ENCODE measurements around the gene SSTR3. TPM values are rescaled to one million over a fixed set of nuclear protein-coding genes. Genes with fewer than 3 reads are reported as not detected.

Gene SSTR3
- total RNA-seq, 1 experiment from 2014 or later, result 0.08 TPM

- TF ChIP-seq, protein P1, sequence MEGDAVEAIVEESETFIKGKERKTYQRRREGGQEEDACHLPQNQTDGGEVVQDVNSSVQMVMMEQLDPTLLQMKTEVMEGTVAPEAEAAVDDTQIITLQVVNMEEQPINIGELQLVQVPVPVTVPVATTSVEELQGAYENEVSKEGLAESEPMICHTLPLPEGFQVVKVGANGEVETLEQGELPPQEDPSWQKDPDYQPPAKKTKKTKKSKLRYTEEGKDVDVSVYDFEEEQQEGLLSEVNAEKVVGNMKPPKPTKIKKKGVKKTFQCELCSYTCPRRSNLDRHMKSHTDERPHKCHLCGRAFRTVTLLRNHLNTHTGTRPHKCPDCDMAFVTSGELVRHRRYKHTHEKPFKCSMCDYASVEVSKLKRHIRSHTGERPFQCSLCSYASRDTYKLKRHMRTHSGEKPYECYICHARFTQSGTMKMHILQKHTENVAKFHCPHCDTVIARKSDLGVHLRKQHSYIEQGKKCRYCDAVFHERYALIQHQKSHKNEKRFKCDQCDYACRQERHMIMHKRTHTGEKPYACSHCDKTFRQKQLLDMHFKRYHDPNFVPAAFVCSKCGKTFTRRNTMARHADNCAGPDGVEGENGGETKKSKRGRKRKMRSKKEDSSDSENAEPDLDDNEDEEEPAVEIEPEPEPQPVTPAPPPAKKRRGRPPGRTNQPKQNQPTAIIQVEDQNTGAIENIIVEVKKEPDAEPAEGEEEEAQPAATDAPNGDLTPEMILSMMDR (IDR thresholded peaks at IDR 0.05), result no peak
- TF ChIP-seq, protein P2, sequence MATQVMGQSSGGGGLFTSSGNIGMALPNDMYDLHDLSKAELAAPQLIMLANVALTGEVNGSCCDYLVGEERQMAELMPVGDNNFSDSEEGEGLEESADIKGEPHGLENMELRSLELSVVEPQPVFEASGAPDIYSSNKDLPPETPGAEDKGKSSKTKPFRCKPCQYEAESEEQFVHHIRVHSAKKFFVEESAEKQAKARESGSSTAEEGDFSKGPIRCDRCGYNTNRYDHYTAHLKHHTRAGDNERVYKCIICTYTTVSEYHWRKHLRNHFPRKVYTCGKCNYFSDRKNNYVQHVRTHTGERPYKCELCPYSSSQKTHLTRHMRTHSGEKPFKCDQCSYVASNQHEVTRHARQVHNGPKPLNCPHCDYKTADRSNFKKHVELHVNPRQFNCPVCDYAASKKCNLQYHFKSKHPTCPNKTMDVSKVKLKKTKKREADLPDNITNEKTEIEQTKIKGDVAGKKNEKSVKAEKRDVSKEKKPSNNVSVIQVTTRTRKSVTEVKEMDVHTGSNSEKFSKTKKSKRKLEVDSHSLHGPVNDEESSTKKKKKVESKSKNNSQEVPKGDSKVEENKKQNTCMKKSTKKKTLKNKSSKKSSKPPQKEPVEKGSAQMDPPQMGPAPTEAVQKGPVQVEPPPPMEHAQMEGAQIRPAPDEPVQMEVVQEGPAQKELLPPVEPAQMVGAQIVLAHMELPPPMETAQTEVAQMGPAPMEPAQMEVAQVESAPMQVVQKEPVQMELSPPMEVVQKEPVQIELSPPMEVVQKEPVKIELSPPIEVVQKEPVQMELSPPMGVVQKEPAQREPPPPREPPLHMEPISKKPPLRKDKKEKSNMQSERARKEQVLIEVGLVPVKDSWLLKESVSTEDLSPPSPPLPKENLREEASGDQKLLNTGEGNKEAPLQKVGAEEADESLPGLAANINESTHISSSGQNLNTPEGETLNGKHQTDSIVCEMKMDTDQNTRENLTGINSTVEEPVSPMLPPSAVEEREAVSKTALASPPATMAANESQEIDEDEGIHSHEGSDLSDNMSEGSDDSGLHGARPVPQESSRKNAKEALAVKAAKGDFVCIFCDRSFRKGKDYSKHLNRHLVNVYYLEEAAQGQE (IDR thresholded peaks at IDR 0.05; ENCODE audit: insufficient read depth in 1 of 2, low read depth in 2 of 2, low read length in 1 of 2), result no peak
- TF ChIP-seq TCF7L2 (IDR thresholded peaks at IDR 0.05; ENCODE audit: low read depth, low read length) (no peak), POLR2AphosphoS5 (IDR thresholded peaks at IDR 0.05; ENCODE audit: low read depth, low read length) (no peak), SIN3A (IDR thresholded peaks at IDR 0.05; ENCODE audit: borderline replicate concordance, insufficient read depth, low read depth, low read length) (no peak)
- POLR2A ChIA-PET, result no interaction called here
- H3K36me3 ChIP-seq (ENCODE audit: control insufficient read depth, insufficient read depth, low read length), result no peaks in the 10 kb centered on the region
- ATAC-seq (0 out of 2 replicates have a peak, but pooled peaks have one; percentile 28), DNase-seq (ENCODE audit: low read depth, low spot score) (no peak)
- intact Hi-C loops (cut with micrococcal nuclease; ENCODE audit: unreplicated experiment), result no loop called here
- CTCF ChIA-PET, result interaction anchor here (0.6 to 1.6 kb wide), 3 partner anchors 61 to 200 kb away, joined by 3 to 4 read pairs (median 3); no protein-coding TSS in a partner anchor
- no peak overlapping the region; the same call in 1 of the 2 replicates for H3K27ac ChIP-seq (ENCODE audit: low read length)
- H3K4me1 ChIP-seq (ENCODE audit: control insufficient read depth, insufficient read depth, low read length), result peaks cover 19% of the 10 kb centered on the region
- H3K9me3 ChIP-seq (ENCODE audit: control insufficient read depth, insufficient read depth, low read depth, low read length), result peaks cover 3% of the 10 kb centered on the region; the same call in 1 of the 2 replicates
- in situ Hi-C loops (cut with HindIII; ENCODE audit: low pct_unique_long_range_greater_than_20kb, low sequenced_read_pairs), result no loop called here
- no TSS peak for BruUV-seq (replicated peaks)
- H3K27me3 ChIP-seq (ENCODE audit: control insufficient read depth, insufficient read depth, low read length), result no peaks in the 10 kb centered on the region
- no peak overlapping the region for H3K4me3 ChIP-seq (ENCODE audit: low read depth in 2 of 2, low read length in 2 of 2)
Observed at GRCh38 chr22:37258753-37259401, 46.6 kb upstream of the SSTR3 start.

- no peak overlapping the region for H3K4me3 ChIP-seq (ENCODE audit: low read depth in 2 of 2, low read length in 2 of 2)
- intact Hi-C loops (cut with micrococcal nuclease; ENCODE audit: unreplicated experiment), result no loop called here
- in situ Hi-C loops (cut with HindIII; ENCODE audit: low pct_unique_long_range_greater_than_20kb, low sequenced_read_pairs), result no loop called here
- ChIA-PET POLR2A (no interaction called here), CTCF (interaction anchor here (1.6 kb wide), 1 partner anchor 60 kb away, joined by 3 read pairs; no protein-coding TSS in a partner anchor)
- no peak for TF ChIP-seq SIN3A (IDR thresholded peaks at IDR 0.05; ENCODE audit: borderline replicate concordance, insufficient read depth, low read depth, low read length)
- TF ChIP-seq, protein P2 (IDR thresholded peaks at IDR 0.05; ENCODE audit: insufficient read depth in 1 of 2, low read depth in 2 of 2, low read length in 1 of 2), result no peak
- no peak for TF ChIP-seq POLR2AphosphoS5 (IDR thresholded peaks at IDR 0.05; ENCODE audit: low read depth, low read length)
- TF ChIP-seq, protein P1 (IDR thresholded peaks at IDR 0.05), result no peak
- no peak overlapping the region for H3K27ac ChIP-seq (ENCODE audit: low read length)
- H3K9me3 ChIP-seq (ENCODE audit: control insufficient read depth, insufficient read depth, low read depth, low read length), result no peaks in the 10 kb centered on the region
- no TSS peak for BruUV-seq (replicated peaks)
- no peaks in the 10 kb centered on the region for H3K36me3 ChIP-seq (ENCODE audit: control insufficient read depth, insufficient read depth, low read length)
- no peaks in the 10 kb centered on the region for H3K27me3 ChIP-seq (ENCODE audit: control insufficient read depth, insufficient read depth, low read length)
- DNase-seq (ENCODE audit: low read depth, low spot score) (no peak), ATAC-seq (no peak)
- peaks cover 19% of the 10 kb centered on the region for H3K4me1 ChIP-seq (ENCODE audit: control insufficient read depth, insufficient read depth, low read length)
Observed at GRCh38 chr22:37258005-37258752, 45.9 kb upstream of the SSTR3 start.

All from Panc1 (cell line).